Endothelial cell of umbilical vein (primary cell): Measurements from ENCODE around the gene CIZ1. TPM values are rescaled to one million over a fixed set of nuclear protein-coding genes. Genes with fewer than 3 reads are reported as not detected.

Experiments used
- BruUV-seq: library from RNA; stranded (reverse); fragments of 400-500 nt; replicated peaks from 2 replicates; lab custom pipeline; 2021; lab: Mats Ljungman, UMichigan
- CTCF ChIA-PET: fragments of 300-600, 350-600 bp; sonication (Branson Sonifier 250); formaldehyde crosslinking; loops from one replicate; lab custom pipeline; 2021; ENCODE audit warnings: antibody characterized with exemption, inconsistent platforms; lab: Charles Lee
- POLR2A ChIA-PET: fragments of 300-600, 350-600 bp; sonication (Branson Sonifier 250); formaldehyde crosslinking; loops from one replicate; lab custom pipeline; 2021; ENCODE audit warnings: antibody characterized with exemption, inconsistent platforms; lab: Charles Lee
- DNase-seq: peaks from one replicate; pipeline ENCODE4 v3.0.0-alpha.2; 2011; ENCODE audit warnings: low read depth, low spot score
- FAIRE-seq: peaks from 2 replicates; lab custom pipeline; 2011; peaks lifted over from hg19 to GRCh38; lab: Jason Lieb, UNC
- H2AFZ ChIP-seq: 2 replicates; pipeline ENCODE4 v1.6.0; 2012; ENCODE audit warnings: low read depth, low read length, control low read depth, inconsistent platforms
- H3K27ac ChIP-seq: 2 replicates; pipeline ENCODE4 v1.5.1; 2011; ENCODE audit warnings: low read depth, mild to moderate bottlenecking, control low read depth, low read length, moderate library complexity; ENCODE audit not compliant: insufficient read depth
- H3K27me3 ChIP-seq, 2 experiments: 2 replicates each; pipeline versions ENCODE4 v1.6.0 to v1.6.1; 2011; ENCODE audit warnings: low read length in 2 of 2, mixed read lengths in 1 of 2; ENCODE audit not compliant: control insufficient read depth in 2 of 2, insufficient read depth in 2 of 2
- H3K36me3 ChIP-seq, 2 experiments: 2 replicates in 1 of 2; 3 replicates in 1 of 2; pipeline ENCODE4 v1.5.1; 2011; ENCODE audit warnings: low read length in 2 of 2, mild to moderate bottlenecking in 1 of 2, moderate library complexity in 1 of 2; ENCODE audit not compliant: control insufficient read depth in 2 of 2, insufficient read depth in 2 of 2; ENCODE audit errors: extremely low read depth in 1 of 2
- H3K4me1 ChIP-seq: 3 replicates; pipeline ENCODE4 v1.5.1; 2011; ENCODE audit warnings: mild to moderate bottlenecking, low read length; ENCODE audit not compliant: control insufficient read depth, insufficient read depth; ENCODE audit errors: extremely low read depth
- H3K4me2 ChIP-seq: 2 replicates; pipeline ENCODE4 v1.6.1; 2011; ENCODE audit warnings: low read length, control low read depth, mixed read lengths; ENCODE audit not compliant: insufficient read depth
- H3K4me3 ChIP-seq, 3 experiments: fragments of 200-600 bp in 1 of 3; sonication (generic), shearing (Covaris generic) in 1 of 3; replicated peaks in 1 of 3; 2 replicates each; pipeline ENCODE4 v1.5.1; 2011 to 2016; ENCODE audit warnings: control low read depth in 3 of 3, low read length in 3 of 3, mild to moderate bottlenecking in 2 of 3, inconsistent platforms in 1 of 3, low read depth in 1 of 3, moderate library complexity in 1 of 3; ENCODE audit not compliant: insufficient read depth in 1 of 3
- H3K79me2 ChIP-seq: 2 replicates; pipeline ENCODE4 v1.6.0; 2012; ENCODE audit warnings: low read length, inconsistent platforms; ENCODE audit not compliant: control insufficient read depth, insufficient read depth
- H3K9ac ChIP-seq: replicated peaks from 2 replicates; pipeline ENCODE3; 2011; ENCODE audit warnings: low read length, control low read depth; ENCODE audit not compliant: insufficient read depth; ENCODE audit errors: extremely low read depth
- H3K9me1 ChIP-seq: replicated peaks from 3 replicates; pipeline ENCODE4 v1.6.0; 2011; ENCODE audit warnings: mild to moderate bottlenecking, low read length; ENCODE audit not compliant: control insufficient read depth, insufficient read depth; ENCODE audit errors: extremely low read depth
- H3K9me3 ChIP-seq: replicated peaks from 2 replicates; pipeline ENCODE4 v1.5.1; 2012; ENCODE audit warnings: low read length, inconsistent platforms; ENCODE audit not compliant: control insufficient read depth, insufficient read depth
- H4K20me1 ChIP-seq: replicated peaks from 2 replicates; pipeline ENCODE3; 2011; ENCODE audit warnings: mild to moderate bottlenecking, low read length; ENCODE audit not compliant: control insufficient read depth, insufficient read depth; ENCODE audit errors: extremely low read depth
- CTCF ChIP-seq, 2 donors: IDR thresholded peaks; 1 replicate in 1 of 2; 2 replicates in 1 of 2; pipeline ENCODE4 v1.5.1; 2011; ENCODE audit warnings: low read length in 2 of 2, mild to moderate bottlenecking in 2 of 2, moderate library complexity in 2 of 2, control low read depth in 1 of 2, inconsistent platforms in 1 of 2, low read depth in 1 of 2; ENCODE audit not compliant: insufficient read depth in 1 of 2; ENCODE audit errors: extremely low read depth in 1 of 2
- EZH2 ChIP-seq: IDR thresholded peaks from 2 replicates; pipeline ENCODE4 v1.6.1; 2012; ENCODE audit warnings: borderline replicate concordance, low read depth, mild to moderate bottlenecking, moderate library complexity, low read length, inconsistent platforms; ENCODE audit not compliant: severe bottlenecking
- FOS ChIP-seq: IDR thresholded peaks from 2 replicates; pipeline ENCODE4 v1.6.1; 2011; ENCODE audit warnings: mild to moderate bottlenecking, low read length, moderate library complexity, borderline replicate concordance; ENCODE audit not compliant: insufficient read depth
- GATA2 ChIP-seq: IDR thresholded peaks from 2 replicates; pipeline ENCODE4 v1.7.0; 2011; ENCODE audit warnings: low read depth, mild to moderate bottlenecking, moderate library complexity, mixed read lengths, low read length; ENCODE audit not compliant: insufficient read length, insufficient read depth
- JUN ChIP-seq: IDR thresholded peaks from 2 replicates; pipeline ENCODE4 v1.6.1; 2011; ENCODE audit warnings: borderline replicate concordance, low read depth; ENCODE audit not compliant: insufficient read length, insufficient read depth
- MAX ChIP-seq: IDR thresholded peaks from 2 replicates; pipeline ENCODE4 v1.6.1; 2011; ENCODE audit not compliant: insufficient read depth, insufficient read length
- MYC ChIP-seq: IDR thresholded peaks from one replicate; pipeline ENCODE4 v1.6.1; 2011; ENCODE audit warnings: mild to moderate bottlenecking, low read depth, low read length
- POLR2A ChIP-seq: IDR thresholded peaks from 2 replicates; pipeline ENCODE4 v1.6.1; 2012; ENCODE audit warnings: low read depth, mild to moderate bottlenecking, control low read depth, low read length
- POLR2AphosphoS5 ChIP-seq: IDR thresholded peaks from 2 replicates; pipeline ENCODE4 v1.6.1; 2012; ENCODE audit warnings: low read depth, mild to moderate bottlenecking, control low read depth, low read length, moderate library complexity; ENCODE audit not compliant: insufficient read depth
- dilution Hi-C: fragments of 300-500 bp; cut with MboI; formaldehyde crosslinking; loops from one replicate; pipeline ENCODE4 v1.15.0; 2019; ENCODE audit warnings: low sequenced_read_pairs; ENCODE audit not compliant: extremely low pct_ligation_motif_present
- intact Hi-C: fragments of 100-400 bp; cut with micrococcal nuclease; formaldehyde crosslinking; loops from one replicate; pipeline ENCODE4 v1.10.0; 2022
- polyA plus RNA-seq, 4 experiments: library from polyadenylated mRNA; depleted of rRNA in 3 of 4; stranded (reverse) in 3 of 4; unstranded in 1 of 4; fragments of >200 nt; gene quantifications; 2 replicates each; pipeline versions ENCODE4 v1.2.1 to v1.2.3, GENCODE V29; 2011 to 2012; ENCODE audit warnings: missing spikeins in 1 of 4
- total RNA-seq: library from RNA; stranded (reverse); gene quantifications from 2 replicates; pipeline ENCODE4 v1.2.3, GENCODE V29; 2021

Gene CIZ1
- total and polyA plus RNA-seq, 2 donors (not counting 3 experiments of a cell fraction or from before 2014, with no cell fraction given) = 88.3 to 150 TPM

GRCh38 chr9:128150594-128151308, 40.6 kb downstream of the CIZ1 start:
- Histone ChIP-seq H4K20me1 (no peaks in the 10 kb centered on the region), H3K4me3 (no peak overlapping the region), H3K9me1 (no peaks in the 10 kb centered on the region), H3K4me2 (no peak overlapping the region), H3K4me1 (no peaks in the 10 kb centered on the region), H2AFZ (no peak overlapping the region), H3K79me2 (no peaks in the 10 kb centered on the region), H3K36me3 (no peaks in the 10 kb centered on the region), H3K9me3 (no peaks in the 10 kb centered on the region), H3K9ac (no peak overlapping the region), H3K27ac (no peak overlapping the region), H3K27me3 (no peaks in the 10 kb centered on the region)
- ChIA-PET POLR2A (no interaction called here), CTCF (interaction anchor here (1.1 to 2.0 kb wide), 2 partner anchors 9 to 33 kb away, joined by 3 to 8 read pairs; partner anchors contain the start of gene BBLN)
- no peak for DNase-seq
- dilution Hi-C loops = no loop called here
- TF ChIP-seq CTCF (IDR thresholded peaks at IDR 0.05; ENCODE audit: extremely low read depth in 1 of 2, insufficient read depth in 1 of 2, low read depth in 1 of 2, low read length in 2 of 2) = peak; percentile 22 to 38
- TF ChIP-seq EZH2 = no peak
- no peak for TF ChIP-seq POLR2AphosphoS5
- no TSS peak for BruUV-seq
- peak; percentile 38 for FAIRE-seq
- intact Hi-C loops = no loop called here

- Histone ChIP-seq H3K9me1 (no peaks in the 10 kb centered on the region), H3K27me3 (no peaks in the 10 kb centered on the region), H3K4me1 (no peaks in the 10 kb centered on the region), H3K4me2 (no peak overlapping the region), H3K9me3 (no peaks in the 10 kb centered on the region), H3K79me2 (no peaks in the 10 kb centered on the region), H4K20me1 (no peaks in the 10 kb centered on the region), H3K36me3 (no peaks in the 10 kb centered on the region), H3K4me3 (no peak overlapping the region), H3K9ac (no peak overlapping the region), H3K27ac (no peak overlapping the region), H2AFZ (no peak overlapping the region)
- intact Hi-C loops (no loop called here), dilution Hi-C loops (no loop called here)
- no TSS peak for BruUV-seq
- TF ChIP-seq POLR2AphosphoS5 = no peak
- no peak for TF ChIP-seq MAX
- no peak for TF ChIP-seq GATA2
- TF ChIP-seq CTCF (IDR thresholded peaks at IDR 0.05; ENCODE audit: extremely low read depth in 1 of 2, insufficient read depth in 1 of 2, low read depth in 1 of 2, low read length in 2 of 2) = no peak
- no peak for TF ChIP-seq FOS
- no peak for TF ChIP-seq EZH2
- no peak for TF ChIP-seq POLR2A
- TF ChIP-seq JUN = no peak
- no peak for TF ChIP-seq MYC
- ChIA-PET POLR2A (no interaction called here), CTCF (interaction anchor here (2.0 kb wide), 1 partner anchor 10 kb away, joined by 8 read pairs; the partner anchor contains the start of gene BBLN)
- FAIRE-seq (no peak), DNase-seq (no peak)
Observed at GRCh38 chr9:128149951-128150593, 41.3 kb downstream of the CIZ1 start.
